Uterus (tissue), 2 donors: ENCODE results near the gene ZRANB2.

Source experiments
- POLR2A ChIP-seq, 2 donors: fragments of 450-650 bp; IDR thresholded peaks; one replicate each; pipeline ENCODE4 v1.6.1; 2016; ENCODE audit warnings: antibody characterized with exemption in 2 of 2, mild to moderate bottlenecking in 1 of 2, moderate library complexity in 1 of 2
- TF ChIP-seq, protein P1 (sequence below), 4 experiments: fragments of 200-600 bp in 2 of 4; fragments of 450-650 bp in 2 of 4; sonication (generic) in 2 of 4; IDR thresholded peaks; one replicate each; pipeline ENCODE4 v1.5.1; 2016 to 2019; ENCODE audit warnings: antibody characterized with exemption in 4 of 4, mild to moderate bottlenecking in 2 of 4, moderate library complexity in 1 of 4

DNA sequence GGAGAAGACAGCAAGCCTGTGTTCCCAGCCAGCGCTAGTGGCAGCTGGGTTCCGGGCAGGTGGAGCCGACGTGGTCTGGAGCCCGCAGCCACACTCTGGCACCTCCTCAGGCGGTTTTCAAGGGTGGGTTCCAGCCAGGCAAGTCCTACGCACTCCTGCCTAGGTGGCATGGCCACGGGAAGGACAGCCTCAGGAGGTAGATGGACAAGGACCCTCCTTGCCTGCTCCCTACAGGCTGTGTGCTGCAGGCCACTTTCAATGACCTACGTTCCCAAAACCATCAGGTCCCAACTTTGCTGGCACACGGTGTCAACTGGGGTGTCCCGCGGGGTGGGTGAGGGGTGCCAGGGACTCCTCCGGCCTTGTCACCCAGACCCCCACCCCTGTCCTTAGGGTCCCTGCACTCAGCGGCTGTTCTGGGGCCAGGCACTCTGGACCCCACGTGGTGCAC, 26.5 kb downstream of the ZRANB2 start:
- TF ChIP-seq, protein P1, sequence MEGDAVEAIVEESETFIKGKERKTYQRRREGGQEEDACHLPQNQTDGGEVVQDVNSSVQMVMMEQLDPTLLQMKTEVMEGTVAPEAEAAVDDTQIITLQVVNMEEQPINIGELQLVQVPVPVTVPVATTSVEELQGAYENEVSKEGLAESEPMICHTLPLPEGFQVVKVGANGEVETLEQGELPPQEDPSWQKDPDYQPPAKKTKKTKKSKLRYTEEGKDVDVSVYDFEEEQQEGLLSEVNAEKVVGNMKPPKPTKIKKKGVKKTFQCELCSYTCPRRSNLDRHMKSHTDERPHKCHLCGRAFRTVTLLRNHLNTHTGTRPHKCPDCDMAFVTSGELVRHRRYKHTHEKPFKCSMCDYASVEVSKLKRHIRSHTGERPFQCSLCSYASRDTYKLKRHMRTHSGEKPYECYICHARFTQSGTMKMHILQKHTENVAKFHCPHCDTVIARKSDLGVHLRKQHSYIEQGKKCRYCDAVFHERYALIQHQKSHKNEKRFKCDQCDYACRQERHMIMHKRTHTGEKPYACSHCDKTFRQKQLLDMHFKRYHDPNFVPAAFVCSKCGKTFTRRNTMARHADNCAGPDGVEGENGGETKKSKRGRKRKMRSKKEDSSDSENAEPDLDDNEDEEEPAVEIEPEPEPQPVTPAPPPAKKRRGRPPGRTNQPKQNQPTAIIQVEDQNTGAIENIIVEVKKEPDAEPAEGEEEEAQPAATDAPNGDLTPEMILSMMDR (IDR thresholded peaks at IDR 0.05) = no peak
- no peak for TF ChIP-seq POLR2A (IDR thresholded peaks at IDR 0.05)
